K562 (cell line): ENCODE measurements around the gene EMC6. TPM values are rescaled to one million over a fixed set of nuclear protein-coding genes. Genes with fewer than 3 reads are reported as not detected.
A peak's percentile ranks its signal among the peaks of the same experiment; 100 is the strongest.

ENCODE experiments used
- C11orf30 ChIP-seq: fragments of 450-650 bp; IDR thresholded peaks from 2 replicates; pipeline ENCODE4 v1.6.1; 2016; ENCODE audit warnings: low read depth, mild to moderate bottlenecking
- HCFC1 ChIP-seq: IDR thresholded peaks from 2 replicates; pipeline ENCODE4 v1.6.1; 2012; ENCODE audit warnings: low read depth, low read length, improper control_type of control experiment
- IFI16 ChIP-seq: fragments of 250-450 bp; sonication (Bioruptor Pico); IDR thresholded peaks from 2 replicates; pipeline ENCODE4 v2.1.2; 2022; ENCODE audit warnings: mild to moderate bottlenecking, inconsistent platforms
- NR2C2 ChIP-seq, 2 experiments: fragments of 200-800 bp in 1 of 2; sonication (Bioruptor generic) in 1 of 2; sonication (generic) in 1 of 2; formaldehyde crosslinking in 1 of 2; IDR thresholded peaks; 2 replicates each; pipeline versions ENCODE4 v1.6.1 to v1.8.0; 2016 to 2022; ENCODE audit warnings: mild to moderate bottlenecking in 1 of 2, missing compliant biosample characterization in 1 of 2, missing genetic modification characterization in 1 of 2, missing genetic modification reagents in 1 of 2
- SRF ChIP-seq, 2 experiments: fragments of 250-450, 450-650 bp in 1 of 2; sonication (Bioruptor Pico) in 1 of 2; sonication (generic) in 1 of 2; formaldehyde crosslinking; IDR thresholded peaks; 2 replicates each; pipeline versions ENCODE4 v1.5.0 to v1.5.1; 2020 to 2022; ENCODE audit warnings: mild to moderate bottlenecking in 1 of 2, missing genetic modification reagents in 1 of 2
- TAL1 ChIP-seq: fragments of 450-650 bp; IDR thresholded peaks from 2 replicates; pipeline ENCODE4 v1.6.1; 2016; ENCODE audit warnings: mild to moderate bottlenecking
- ZC3H8 ChIP-seq: fragments of 450-650 bp; IDR thresholded peaks from 2 replicates; pipeline ENCODE4 v1.6.1; 2017
- ZNF316 ChIP-seq: fragments of 450-650 bp; IDR thresholded peaks from 2 replicates; pipeline ENCODE4 v1.6.1; 2016
- ZNF75A ChIP-seq: fragments of 450-650 bp; formaldehyde crosslinking; IDR thresholded peaks from 2 replicates; pipeline ENCODE4 v1.4.0; 2020; ENCODE audit warnings: mild to moderate bottlenecking
- polyA plus RNA-seq, 8 experiments: library from polyadenylated mRNA; depleted of rRNA in 4 of 8; stranded (reverse) in 5 of 8; unstranded in 3 of 8; fragments of >200 nt; fragmentation: Nextera tagmentation in 2 of 8; fragmentation: Illumina TruSeq in 1 of 8; extraction: Ambion mirVana in 2 of 8; extraction: Trizol in 1 of 8; gene quantifications; 2 replicates each; pipeline versions ENCODE4 v1.2.1 to v1.2.3, GENCODE V29; 2011 to 2014; ENCODE audit warnings: inconsistent platforms in 1 of 8, missing spikeins in 1 of 8
- total RNA-seq, 7 experiments: library from RNA; depleted of rRNA in 6 of 7; stranded (reverse); fragments of >200 nt in 6 of 7; fragmentation: Illumina TruSeq in 2 of 7; extraction: Trizol in 2 of 7; gene quantifications; 2 replicates each; pipeline versions ENCODE4 v1.2.1 to v1.2.3, GENCODE V29; 2011 to 2021; ENCODE audit warnings: low replicate concordance in 1 of 7
- TF ChIP-seq, protein P1 (sequence below): fragments of 200-600 bp; sonication (generic); IDR thresholded peaks from one replicate; pipeline ENCODE4 v1.6.1; 2012; ENCODE audit warnings: mild to moderate bottlenecking, low read depth, low read length, inconsistent platforms
- TF ChIP-seq, protein P2 (sequence below): sonication (generic); formaldehyde crosslinking; IDR thresholded peaks from 2 replicates; pipeline ENCODE4 v1.8.0; 2022; ENCODE audit warnings: missing genetic modification reagents, mild to moderate bottlenecking, borderline replicate concordance

EMC6 gene
- total and polyA plus RNA-seq, 9 of the 15 experiments (the other 6 are each of a cell fraction or from before 2014, with no cell fraction given) = 2.9 to 136 (median 24.9) TPM

DNA sequence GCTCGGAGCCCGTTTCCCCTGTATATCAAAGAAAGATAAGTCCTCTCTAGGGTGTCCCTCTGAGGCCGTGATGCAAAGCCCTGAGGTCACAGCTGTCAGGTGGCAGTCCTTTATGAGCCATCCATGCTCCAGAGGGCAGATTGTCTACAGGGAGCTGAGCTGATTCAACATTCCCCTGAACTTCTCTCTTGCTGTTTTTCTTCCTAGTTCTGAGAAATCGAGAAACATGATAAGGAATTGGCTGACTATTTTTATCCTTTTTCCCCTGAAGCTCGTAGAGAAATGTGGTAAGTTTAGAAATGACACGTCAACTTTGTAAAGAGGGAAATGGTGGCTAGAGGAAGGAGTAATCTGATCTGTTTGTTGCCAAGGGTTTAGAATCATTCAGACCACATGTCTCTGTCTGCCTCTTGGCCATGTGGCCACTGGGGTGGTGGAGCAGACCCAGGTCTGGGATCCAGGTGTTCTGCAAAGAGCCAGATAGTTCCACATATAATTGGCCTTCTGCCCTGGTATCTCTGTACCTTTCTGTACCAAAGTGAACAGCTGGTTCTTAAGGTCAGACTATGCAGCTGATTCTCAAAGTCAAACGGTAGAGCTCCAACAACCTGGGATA, 28.5 kb upstream of the EMC6 start (continued):
- TF ChIP-seq, protein P1, sequence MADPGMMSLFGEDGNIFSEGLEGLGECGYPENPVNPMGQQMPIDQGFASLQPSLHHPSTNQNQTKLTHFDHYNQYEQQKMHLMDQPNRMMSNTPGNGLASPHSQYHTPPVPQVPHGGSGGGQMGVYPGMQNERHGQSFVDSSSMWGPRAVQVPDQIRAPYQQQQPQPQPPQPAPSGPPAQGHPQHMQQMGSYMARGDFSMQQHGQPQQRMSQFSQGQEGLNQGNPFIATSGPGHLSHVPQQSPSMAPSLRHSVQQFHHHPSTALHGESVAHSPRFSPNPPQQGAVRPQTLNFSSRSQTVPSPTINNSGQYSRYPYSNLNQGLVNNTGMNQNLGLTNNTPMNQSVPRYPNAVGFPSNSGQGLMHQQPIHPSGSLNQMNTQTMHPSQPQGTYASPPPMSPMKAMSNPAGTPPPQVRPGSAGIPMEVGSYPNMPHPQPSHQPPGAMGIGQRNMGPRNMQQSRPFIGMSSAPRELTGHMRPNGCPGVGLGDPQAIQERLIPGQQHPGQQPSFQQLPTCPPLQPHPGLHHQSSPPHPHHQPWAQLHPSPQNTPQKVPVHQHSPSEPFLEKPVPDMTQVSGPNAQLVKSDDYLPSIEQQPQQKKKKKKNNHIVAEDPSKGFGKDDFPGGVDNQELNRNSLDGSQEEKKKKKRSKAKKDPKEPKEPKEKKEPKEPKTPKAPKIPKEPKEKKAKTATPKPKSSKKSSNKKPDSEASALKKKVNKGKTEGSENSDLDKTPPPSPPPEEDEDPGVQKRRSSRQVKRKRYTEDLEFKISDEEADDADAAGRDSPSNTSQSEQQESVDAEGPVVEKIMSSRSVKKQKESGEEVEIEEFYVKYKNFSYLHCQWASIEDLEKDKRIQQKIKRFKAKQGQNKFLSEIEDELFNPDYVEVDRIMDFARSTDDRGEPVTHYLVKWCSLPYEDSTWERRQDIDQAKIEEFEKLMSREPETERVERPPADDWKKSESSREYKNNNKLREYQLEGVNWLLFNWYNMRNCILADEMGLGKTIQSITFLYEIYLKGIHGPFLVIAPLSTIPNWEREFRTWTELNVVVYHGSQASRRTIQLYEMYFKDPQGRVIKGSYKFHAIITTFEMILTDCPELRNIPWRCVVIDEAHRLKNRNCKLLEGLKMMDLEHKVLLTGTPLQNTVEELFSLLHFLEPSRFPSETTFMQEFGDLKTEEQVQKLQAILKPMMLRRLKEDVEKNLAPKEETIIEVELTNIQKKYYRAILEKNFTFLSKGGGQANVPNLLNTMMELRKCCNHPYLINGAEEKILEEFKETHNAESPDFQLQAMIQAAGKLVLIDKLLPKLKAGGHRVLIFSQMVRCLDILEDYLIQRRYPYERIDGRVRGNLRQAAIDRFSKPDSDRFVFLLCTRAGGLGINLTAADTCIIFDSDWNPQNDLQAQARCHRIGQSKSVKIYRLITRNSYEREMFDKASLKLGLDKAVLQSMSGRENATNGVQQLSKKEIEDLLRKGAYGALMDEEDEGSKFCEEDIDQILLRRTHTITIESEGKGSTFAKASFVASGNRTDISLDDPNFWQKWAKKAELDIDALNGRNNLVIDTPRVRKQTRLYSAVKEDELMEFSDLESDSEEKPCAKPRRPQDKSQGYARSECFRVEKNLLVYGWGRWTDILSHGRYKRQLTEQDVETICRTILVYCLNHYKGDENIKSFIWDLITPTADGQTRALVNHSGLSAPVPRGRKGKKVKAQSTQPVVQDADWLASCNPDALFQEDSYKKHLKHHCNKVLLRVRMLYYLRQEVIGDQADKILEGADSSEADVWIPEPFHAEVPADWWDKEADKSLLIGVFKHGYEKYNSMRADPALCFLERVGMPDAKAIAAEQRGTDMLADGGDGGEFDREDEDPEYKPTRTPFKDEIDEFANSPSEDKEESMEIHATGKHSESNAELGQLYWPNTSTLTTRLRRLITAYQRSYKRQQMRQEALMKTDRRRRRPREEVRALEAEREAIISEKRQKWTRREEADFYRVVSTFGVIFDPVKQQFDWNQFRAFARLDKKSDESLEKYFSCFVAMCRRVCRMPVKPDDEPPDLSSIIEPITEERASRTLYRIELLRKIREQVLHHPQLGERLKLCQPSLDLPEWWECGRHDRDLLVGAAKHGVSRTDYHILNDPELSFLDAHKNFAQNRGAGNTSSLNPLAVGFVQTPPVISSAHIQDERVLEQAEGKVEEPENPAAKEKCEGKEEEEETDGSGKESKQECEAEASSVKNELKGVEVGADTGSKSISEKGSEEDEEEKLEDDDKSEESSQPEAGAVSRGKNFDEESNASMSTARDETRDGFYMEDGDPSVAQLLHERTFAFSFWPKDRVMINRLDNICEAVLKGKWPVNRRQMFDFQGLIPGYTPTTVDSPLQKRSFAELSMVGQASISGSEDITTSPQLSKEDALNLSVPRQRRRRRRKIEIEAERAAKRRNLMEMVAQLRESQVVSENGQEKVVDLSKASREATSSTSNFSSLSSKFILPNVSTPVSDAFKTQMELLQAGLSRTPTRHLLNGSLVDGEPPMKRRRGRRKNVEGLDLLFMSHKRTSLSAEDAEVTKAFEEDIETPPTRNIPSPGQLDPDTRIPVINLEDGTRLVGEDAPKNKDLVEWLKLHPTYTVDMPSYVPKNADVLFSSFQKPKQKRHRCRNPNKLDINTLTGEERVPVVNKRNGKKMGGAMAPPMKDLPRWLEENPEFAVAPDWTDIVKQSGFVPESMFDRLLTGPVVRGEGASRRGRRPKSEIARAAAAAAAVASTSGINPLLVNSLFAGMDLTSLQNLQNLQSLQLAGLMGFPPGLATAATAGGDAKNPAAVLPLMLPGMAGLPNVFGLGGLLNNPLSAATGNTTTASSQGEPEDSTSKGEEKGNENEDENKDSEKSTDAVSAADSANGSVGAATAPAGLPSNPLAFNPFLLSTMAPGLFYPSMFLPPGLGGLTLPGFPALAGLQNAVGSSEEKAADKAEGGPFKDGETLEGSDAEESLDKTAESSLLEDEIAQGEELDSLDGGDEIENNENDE = no peak
- TF ChIP-seq ZNF316 = peak; percentile 40
- peak; percentile 49 for TF ChIP-seq C11orf30
- TF ChIP-seq, protein P2, sequence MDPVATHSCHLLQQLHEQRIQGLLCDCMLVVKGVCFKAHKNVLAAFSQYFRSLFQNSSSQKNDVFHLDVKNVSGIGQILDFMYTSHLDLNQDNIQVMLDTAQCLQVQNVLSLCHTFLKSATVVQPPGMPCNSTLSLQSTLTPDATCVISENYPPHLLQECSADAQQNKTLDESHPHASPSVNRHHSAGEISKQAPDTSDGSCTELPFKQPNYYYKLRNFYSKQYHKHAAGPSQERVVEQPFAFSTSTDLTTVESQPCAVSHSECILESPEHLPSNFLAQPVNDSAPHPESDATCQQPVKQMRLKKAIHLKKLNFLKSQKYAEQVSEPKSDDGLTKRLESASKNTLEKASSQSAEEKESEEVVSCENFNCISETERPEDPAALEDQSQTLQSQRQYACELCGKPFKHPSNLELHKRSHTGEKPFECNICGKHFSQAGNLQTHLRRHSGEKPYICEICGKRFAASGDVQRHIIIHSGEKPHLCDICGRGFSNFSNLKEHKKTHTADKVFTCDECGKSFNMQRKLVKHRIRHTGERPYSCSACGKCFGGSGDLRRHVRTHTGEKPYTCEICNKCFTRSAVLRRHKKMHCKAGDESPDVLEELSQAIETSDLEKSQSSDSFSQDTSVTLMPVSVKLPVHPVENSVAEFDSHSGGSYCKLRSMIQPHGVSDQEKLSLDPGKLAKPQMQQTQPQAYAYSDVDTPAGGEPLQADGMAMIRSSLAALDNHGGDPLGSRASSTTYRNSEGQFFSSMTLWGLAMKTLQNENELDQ (CRISPR knock-in tag) = no peak
- TF ChIP-seq HCFC1 = no peak
- no peak for TF ChIP-seq ZC3H8
- TF ChIP-seq SRF (CRISPR knock-in tag; IDR thresholded peaks at IDR 0.05) = no peak
- no peak for TF ChIP-seq ZNF75A (CRISPR knock-in tag)
- no peak for TF ChIP-seq IFI16 (CRISPR knock-in tag)
- TF ChIP-seq TAL1 = peak; percentile 57; the same call in 1 of the 2 replicates
- no peak for TF ChIP-seq NR2C2 (CRISPR knock-in tag; IDR thresholded peaks at IDR 0.05)
- peak; percentile 83 for TF ChIP-seq NR2C2 (tag; IDR thresholded peaks at IDR 0.05)
